Kasumi-1 (cell line): Measurements from ENCODE around the gene PPIL1.
"Not testable (repeated sequence)": the region's sequence is repeated elsewhere in the genome, so short reads cannot be mapped to it uniquely, and the experiment has no call there.

ENCODE experiments used
- DNase-seq, 2 experiments: peaks; one replicate each; lab custom pipeline; 2025; lab: John Stamatoyannopoulos, UW

PPIL1 gene

DNA sequence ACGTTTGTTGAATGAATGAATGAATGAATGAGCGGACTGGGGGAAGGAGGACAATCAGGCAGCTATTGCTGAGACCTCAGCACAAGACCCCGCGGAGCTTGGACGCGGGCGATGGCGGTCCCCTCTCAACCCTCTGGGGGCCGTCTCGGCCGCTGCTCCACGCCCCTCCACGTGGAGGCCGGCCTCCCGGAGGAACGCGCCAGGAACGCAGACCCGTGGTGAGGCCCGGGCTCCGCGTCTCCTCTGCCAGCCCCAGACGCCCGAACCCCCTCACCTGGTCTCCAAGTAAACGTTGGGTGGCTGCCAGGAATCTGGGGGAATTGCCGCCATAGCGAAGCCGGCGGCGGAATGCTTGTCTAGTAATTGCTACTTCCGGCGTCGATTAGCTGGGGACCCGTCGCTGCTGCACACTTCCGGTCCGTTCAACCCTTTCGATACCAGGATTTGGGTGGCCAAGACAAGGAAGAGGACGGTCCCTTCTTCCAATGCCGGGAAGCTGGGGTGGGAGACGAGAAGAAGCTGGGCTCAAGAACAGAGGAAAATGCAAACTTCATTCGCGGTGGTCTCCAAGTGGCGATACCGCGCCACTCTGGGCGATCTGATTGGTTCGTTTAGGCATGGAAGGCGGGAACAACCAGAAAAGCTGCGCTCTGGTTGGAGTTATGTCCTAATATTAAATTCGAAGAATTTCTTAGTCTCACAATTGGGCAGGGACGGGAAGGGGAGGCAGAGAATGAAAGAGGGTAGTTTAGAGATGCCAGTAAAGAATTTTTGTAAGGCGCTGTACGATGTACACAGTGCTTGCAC, at the start of gene PPIL1:
Gene PPIL1, minus strand, starts transcription at position 361 of the 807 bp plus-strand sequence. Its CDS starts 31 bp downstream, at position 330.
- peak; percentile 94 for DNase-seq

DNA sequence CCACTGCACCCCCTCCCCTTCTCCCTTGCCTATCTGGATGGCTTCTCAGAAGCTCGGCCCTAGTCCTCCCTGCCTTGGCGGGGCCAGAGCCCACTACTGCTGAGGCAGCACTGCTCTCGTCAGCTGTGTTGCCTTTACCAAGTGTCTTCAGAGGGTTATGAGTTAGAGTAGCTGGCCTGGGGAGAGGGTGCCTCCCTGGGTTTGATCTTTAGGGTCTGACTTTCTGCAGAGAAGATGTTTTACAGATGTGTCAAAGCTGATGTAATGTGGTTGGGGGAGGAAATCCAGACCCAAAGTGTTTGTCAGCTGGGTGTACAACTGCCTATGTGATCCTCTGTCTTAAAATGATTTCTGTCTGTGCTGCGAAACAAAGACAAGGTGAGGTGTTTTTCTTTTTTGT, 49.5 kb upstream of the PPIL1 start:
- DNase-seq = no peak

DNA sequence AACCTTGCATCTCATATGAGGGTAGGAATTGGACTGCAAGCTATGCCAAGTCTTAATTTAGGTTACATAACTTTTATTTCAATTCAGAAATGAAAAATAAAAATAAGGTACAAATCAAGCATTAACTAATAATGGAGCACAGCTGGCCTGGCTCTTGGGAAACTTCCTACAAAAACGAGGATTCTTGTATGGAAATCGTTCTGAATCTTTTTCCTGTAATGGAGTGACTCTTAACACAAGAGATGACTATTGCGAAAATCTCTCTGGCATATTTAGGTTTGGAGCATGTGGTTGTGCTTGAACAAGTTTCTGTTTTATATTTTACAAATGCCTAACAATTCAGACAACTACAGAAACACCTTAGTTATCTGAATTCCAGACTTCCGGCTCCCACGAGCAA, 45.9 kb upstream of the PPIL1 start:
- no peak for DNase-seq

DNA sequence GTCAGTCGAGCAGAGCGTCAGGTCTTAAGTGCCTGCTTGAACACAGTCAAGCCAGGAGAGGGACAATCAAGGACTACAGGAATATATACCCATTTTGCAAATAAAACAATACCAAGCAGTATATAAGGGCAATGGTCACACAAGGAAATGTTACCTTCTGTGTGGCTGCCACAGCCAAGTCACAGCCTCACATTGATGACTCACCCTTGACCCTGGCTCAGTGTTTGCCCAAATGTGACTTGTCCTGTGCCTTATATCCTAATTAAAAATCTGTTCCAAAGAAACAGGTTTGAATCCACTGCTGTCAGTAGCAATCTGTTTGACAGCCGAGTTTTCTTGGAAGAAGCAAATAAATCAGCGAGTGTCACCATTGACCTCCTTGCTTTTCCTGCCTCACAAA, 45.4 kb upstream of the PPIL1 start:
- no peak for DNase-seq

DNA sequence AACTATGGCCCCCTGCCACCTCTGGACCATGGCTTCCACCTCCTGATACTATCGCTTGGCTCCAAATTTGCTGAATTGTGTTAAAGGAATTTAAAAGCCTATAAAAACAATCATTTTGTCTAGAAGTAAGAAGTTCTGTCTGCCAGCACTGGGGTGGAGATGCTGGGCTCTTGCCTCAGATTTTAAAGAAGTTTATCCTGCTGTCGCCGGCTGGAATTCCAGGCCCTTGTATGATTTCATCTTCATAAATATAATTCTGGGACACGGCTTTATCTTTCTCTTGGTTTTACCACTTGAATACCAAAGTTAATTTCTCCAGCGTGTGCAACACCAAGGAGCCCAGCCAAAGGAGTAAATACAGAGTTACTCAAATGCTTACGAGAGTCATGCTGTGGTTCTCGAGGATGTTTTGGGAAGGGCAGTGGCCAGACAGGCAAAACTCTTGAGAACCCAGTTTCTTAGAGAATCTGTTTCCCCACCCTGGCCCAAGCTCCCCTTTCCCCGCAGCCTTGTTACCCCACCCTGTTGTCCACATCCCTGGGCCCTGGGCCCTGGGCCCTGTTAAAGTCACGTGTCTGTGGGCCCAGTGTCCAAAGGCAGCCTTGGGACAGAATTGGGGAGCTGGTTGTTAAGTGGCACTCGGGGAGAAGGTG, 43.1 kb upstream of the PPIL1 start:
- no peak for DNase-seq

DNA sequence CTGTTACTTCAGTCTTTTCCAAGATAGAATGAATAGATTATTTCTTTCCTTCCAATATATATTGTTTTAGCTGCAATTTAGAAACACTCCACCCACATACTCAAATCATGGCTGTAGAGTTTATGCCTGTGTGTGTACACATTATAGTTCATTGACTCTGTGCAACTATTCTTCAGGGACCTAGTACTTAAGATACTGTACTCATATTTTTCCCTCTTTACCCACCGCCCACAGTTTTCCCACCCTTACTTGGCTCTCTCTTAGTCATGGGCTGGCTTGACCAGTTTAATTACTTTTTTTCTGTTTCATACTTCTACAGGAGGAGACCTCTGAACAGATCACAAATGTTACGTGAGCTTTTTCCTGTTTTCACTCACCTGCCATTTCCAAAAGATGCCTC, 41.5 kb upstream of the PPIL1 start:
- no peak for DNase-seq

DNA sequence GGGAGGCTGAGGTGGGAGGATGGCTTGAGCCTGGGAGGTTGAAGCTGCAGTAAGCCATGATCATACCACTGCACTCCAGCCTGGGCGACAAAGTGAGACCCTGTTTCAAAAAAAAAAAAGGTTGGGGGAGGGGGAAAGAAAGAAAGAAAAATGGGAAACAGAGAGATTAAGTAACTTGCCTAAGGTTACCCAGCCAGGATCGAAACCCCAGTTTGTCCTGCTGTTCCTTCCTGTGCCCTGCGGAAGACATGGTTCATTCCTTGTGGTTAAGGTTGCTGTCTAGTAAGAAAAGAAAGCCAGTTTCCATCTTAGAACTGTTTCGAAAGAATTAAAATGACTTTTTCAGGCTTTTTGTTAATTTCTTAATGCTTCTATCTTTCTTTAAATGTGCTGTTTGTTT, 41.0 kb upstream of the PPIL1 start:
- peak; percentile 37 to 51 for DNase-seq

DNA sequence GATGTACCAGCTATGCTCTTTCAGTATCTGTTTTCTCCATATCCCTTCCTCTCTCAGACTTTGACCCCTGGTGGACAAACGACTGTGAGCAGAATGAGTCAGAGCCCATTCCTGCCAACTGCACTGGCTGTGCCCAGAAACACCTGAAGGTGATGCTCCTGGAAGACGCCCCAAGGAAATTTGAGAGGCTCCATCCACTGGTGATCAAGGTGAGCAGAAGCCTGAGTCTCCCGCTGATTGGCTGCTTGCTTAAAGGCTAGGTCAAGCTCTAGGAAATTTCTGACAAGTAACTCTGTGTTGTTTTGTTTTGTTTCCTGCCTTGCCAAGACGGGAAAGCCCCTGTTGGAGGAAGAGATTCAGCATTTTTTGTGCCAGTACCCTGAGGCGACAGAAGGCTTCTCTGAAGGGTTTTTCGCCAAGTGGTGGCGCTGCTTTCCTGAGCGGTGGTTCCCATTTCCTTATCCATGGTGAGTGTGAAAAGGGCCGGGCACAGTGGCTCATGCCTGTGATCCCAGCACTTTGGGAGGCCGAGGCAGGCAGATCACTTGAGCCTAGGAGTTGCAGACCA, 39.7 kb upstream of the PPIL1 start:
- DNase-seq = no peak

DNA sequence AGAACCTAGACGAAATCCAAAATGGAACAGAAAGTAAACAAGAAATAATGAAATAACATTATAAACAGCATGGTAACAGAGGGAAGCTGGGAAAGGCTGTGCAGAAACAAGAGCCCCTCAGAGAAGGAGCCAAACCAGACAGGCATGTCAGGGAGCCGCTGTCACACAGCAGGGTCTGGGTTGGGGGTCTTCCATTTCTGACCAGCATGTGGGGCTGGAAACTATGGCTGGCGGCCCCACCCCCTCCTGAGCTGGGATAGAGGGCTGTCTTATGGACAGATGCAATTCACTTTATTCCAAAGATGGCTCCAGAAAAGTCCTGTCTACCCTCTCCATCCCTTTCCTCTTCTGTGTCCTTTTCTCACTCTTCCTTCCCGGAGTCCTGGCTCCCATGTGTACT, 38.5 kb upstream of the PPIL1 start:
- no peak for DNase-seq

DNA sequence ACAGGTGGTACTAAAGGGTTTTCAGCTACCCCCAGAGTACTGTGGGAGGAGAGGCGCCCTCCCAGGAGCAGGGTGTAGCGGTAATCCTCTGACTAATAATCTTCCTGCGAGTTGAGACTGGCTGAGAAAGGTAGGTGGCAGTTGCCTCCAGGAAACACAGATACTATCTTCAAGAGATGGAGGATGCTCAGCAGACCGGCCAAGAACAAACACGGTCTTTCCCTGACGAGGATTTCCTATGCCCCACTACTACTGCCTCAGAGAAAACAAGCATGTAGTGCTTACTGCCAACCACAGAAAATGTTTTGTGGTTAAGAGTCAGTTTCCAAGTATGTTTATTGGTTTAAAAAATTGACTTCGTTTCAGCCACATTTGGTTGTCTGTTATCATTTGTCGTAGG, 38.0 kb upstream of the PPIL1 start:
- DNase-seq = peak; percentile 78 to 85

DNA sequence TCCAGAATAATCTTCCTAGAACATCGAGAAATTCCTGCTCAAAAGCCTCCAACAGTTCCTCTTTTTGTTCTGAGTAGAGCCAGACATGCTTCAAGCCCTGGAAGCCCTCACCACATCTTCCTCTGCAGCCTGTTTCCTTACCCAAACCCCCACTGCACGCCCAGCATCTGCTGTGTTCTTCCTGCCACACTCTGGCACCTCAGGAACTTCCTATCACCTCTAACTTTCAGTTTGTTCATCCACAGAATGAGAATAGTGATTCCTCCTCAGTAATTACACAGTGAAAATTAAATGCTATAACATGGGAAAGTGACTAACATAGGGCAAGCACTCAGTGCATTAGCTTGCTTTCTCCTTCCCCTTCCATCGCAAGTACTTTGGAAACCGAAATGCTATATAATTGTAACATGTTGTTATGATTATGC, 37.4 kb upstream of the PPIL1 start:
- peak; percentile 98 to 99 for DNase-seq

DNA sequence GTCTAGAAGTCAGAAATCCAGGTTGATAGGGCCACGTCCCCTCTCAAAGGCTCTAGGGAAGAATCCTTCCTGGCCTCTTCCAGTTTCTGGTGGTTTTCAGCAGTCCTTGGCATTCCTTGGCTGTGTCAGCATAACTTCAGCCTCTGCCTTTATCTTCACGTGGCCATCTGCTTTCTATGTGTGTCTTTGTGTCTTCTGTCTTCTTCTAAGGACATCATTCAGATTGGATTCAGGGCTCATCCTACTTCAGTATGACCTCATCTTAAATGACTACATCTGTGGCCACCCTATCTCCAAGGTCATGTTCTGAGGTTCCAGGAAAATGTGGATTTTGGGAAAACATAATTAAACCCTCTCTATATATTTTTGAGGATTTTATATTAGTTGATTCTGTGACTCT, 34.1 kb upstream of the PPIL1 start:
- no peak for DNase-seq

DNA sequence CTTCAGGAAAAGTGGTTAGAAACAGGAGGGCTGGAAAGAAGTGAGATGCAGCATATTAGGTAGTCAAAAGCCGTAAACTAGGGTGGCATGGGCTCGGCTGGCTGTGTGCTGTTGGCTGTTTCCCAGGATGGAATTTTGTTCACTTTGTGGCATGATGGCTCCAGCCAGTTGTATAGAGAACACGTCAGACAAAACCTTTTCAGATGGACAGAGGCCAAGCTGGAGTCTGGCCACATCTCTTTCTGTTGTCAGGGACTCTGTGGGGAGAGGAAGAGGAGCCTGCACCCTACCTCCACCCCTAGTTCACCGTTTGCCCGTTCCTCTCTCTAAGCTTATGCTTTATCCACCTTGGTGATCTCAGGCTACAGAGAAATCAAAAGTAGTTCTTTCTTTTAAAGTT, 33.2 kb upstream of the PPIL1 start:
- DNase-seq = no peak

DNA sequence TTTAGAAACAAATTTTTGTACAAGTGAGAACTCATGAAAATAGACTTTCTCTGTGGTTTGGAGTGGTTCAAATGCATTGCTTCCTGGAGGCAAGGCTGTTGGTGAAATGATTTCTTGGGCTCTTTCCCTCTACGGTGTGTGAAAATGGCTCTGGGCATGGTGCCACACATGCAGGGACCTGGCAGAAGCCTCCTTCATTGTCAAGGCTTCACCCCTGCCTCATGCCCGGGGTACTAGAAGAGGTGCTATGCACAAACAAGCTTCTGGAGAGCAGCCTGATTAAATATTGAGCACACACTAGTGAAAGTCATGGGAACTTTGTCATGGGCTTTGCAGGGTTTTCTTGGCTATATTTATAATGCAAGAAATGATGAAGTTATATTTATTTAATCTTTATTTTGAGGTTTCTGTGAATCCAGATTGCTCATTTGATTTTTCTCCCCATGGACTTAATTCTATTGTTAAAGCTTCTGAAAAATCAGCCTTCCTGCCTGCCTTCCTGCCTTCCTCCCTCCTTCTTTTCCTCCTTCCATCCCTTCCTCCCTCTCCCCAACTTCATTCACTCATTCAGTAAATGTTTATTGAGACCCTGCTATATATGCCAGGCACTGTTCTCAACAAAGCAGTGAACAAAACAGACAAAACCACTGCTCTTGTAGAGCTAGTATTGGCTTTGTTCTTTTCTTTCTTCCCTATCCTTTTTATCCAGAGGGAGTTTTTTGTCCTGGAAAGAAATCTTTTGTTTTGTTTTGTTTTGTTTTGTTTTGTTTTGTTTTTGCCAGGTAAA, 32.1 kb upstream of the PPIL1 start:
- DNase-seq = no peak

DNA sequence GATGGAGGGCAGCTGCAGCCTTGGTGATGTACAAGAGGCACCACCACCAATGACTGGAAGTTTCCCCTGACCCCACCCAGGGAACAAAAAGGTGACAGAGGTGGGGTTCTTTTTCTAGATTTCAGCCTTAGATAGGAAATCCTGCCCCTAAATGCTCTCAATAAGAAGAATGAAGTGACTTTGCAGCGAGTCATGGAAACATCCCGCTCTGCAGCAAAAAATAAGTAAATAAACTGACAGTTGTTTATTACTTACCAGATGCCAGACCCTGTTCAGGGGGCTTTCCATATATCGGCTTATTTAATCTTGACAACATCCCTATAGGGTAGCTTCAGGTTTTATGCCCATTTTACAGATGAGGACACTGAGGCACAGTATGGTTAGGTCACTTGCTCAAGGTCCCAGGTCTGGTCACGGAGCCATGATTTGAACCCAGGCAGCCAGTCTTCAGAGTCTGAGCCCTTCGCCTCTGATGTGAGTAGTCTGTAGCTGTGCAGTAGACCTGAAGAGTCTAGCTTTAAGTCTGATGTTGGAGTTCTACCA, 30.3 kb upstream of the PPIL1 start:
- no peak for DNase-seq

DNA sequence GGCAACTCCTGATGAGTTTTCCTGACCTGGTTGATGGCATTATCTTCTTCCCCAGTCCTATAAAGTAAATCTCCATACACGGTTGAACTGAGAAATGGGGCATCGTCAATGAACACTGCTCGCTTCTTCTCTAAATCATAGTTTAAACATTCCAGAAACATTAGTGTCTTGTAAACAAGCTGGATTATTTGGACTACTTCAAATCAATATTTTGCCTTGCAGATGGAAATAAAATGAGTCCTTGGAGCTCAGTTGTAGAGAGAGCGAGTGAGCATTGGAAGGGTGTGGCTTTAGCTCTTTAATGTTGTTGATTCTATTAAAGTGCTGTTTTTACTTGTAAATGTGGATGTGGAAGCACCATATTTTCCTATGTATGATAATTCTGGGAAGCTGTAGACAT, 29.5 kb upstream of the PPIL1 start:
- DNase-seq = no peak

DNA sequence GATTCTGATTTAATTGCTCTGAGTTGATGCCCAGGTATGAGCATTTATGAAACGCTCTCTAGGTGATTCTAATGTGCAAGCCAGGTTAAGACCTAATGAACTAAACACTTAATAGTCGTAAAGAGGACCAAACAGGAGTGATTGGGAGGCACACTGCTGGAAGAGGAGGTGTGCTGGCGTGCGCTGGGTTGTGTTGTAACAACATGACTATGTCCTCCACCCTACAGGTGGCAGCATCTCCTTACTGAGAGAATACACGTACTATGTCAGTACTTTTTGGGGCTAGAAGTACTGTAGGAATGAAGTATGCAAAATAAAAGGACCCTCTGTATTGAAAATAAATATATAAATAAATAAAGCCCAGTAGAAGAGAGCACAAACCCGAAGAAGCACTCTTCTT, 23.0 kb upstream of the PPIL1 start:
- peak; percentile 60 for DNase-seq

DNA sequence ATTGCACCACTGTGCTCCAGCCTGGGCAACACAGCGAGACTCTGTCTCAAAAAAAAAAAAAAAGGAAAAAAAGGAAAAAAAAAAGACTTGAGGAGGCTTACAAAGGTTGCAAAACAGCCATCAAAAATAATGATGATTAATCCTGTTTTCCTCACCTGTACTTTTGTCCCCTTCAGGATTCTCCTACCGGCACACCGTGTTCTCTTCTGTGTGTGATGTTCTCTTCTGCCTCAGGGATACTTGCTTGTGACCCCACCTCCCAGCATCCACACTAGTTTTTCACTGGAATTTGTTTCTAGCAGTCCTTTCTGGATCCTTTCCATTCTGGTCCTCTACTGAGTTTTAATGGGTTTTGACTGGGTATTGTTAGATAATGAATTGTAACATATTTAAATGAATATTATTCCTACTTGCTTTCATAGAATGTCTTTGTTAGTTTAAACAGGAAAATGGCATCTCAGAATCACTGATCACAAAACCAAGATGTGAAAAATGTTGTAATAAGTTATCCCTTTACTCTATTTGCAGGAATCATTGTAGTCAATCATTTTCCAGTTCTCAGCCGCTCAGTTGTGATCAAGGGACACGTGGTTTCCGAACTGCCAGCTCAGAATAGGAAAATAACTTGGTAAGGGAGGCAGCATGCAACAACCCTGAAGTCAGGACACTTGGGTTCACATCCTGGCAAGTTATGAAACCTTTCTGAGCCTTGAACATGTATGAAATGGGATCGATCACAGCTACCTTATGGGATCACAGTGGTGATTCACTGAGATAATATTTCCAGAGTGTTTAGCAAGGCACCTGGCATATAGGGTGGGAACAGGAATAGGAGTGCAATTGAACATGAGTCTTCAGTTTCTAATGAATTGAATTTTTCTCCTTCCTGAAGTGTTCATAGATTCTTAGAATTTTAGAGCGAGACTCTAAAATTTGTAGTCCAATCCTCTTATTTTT, 19.7 kb upstream of the PPIL1 start:
- no peak for DNase-seq

DNA sequence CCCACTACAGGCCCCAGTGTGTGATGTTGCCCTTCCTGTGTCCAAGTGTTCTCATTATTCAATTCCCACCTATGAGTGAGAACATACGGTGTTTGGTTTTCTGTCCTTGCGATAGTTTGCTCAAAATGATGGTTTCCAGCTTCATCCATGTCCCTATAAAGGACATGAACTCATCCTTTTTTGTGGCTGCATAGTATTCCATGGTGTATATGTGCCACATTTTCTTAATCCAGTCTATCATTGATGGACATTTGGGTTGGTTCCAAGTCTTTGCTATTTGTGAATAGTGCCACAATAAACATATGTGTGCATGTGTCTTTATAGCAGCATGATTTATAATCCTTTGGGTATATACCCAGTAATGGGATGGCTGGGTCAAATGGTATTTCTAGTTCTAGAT, 16.6 kb upstream of the PPIL1 start:
- DNase-seq = not testable (repeated sequence)

DNA sequence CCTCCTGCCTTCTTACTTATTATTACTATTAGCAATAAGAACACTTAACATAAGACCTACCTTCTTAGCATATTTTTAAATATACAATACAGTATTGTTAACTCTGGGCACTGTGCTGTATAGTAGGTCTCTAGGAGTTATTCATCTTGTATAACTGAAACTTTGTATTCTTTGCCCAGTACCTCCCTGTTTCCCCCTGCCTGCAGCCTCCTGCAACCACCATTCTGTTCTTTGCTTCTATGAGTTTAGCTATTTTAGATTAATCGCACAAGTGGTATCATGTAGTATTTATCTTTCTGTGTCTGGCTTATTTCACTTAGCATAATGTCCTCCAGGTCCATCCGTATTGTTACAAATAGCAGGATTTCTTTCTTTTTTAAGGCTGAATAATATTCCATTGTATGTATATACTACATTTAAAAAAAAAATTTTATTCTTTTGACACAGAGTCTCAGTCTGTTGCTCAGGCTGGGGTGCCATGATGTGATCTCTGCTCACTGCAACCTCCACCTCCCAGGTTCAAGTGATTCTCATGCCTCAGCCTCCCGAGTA, 15.6 kb upstream of the PPIL1 start:
- DNase-seq = no peak
